Measurements from ENCODE around the gene INSR. TPM values are rescaled to one million over a fixed set of nuclear protein-coding genes. Genes with fewer than 3 reads are reported as not detected.

The INSR gene
- under 1 TPM; 0.65 to 0.89 TPM for total RNA-seq

- Mint-ChIP-seq H3K4me1 (peaks cover 2% of the 10 kb centered on the region), H3K9me3 (no peaks in the 10 kb centered on the region), H3K4me3 (peak within 1 kb of the TSS; percentile 72), H3K27ac (no peak within 1 kb of the TSS), H3K27me3 (peaks cover 60% of the 10 kb centered on the region), H3K36me3 (no peaks in the 10 kb centered on the region)
- ATAC-seq (ENCODE audit: low read depth) = peak; percentile 74
- peak; percentile 58 for DNase-seq
- POLR2A ChIA-PET = interaction anchor here (0.7 kb wide), 1 partner anchor 10 kb away, joined by 3 read pairs; no protein-coding TSS in a partner anchor
These were observed at the start of gene INSR for GRCh38 chr19:7293762-7294557. Gene INSR (minus strand): TSS chr19:7294414. CDS start chr19:7293891, 523 bp downstream.

DNA sequence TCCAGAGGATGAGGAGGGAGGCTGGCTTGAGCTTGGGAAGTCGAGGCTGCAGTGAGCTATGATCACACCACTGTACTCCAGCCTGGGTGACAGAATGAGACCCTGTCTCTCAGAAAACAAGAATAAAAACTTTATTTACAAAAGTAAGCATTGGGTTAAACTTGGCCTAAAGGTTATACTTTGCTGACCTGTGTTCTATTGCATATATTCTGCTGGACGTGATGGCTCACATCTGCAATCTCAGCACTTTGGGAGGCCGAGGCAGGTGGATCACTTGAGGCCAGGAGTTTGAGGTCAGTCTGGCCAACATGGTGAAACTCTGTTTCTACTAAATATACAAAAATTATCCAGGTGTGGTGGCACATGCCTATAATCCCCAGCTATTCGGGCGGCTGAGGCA, 47.9 kb upstream of the INSR start:
- ATAC-seq (ENCODE audit: low read depth) = no peak
- Mint-ChIP-seq H3K4me3 (no peak overlapping the region), H3K27me3 (peaks cover 6% of the 10 kb centered on the region), H3K36me3 (no peaks in the 10 kb centered on the region), H3K9me3 (no peaks in the 10 kb centered on the region), H3K4me1 (peaks cover 38% of the 10 kb centered on the region), H3K27ac (no peak overlapping the region)
- POLR2A ChIA-PET = no interaction called here
- no peak for DNase-seq

DNA sequence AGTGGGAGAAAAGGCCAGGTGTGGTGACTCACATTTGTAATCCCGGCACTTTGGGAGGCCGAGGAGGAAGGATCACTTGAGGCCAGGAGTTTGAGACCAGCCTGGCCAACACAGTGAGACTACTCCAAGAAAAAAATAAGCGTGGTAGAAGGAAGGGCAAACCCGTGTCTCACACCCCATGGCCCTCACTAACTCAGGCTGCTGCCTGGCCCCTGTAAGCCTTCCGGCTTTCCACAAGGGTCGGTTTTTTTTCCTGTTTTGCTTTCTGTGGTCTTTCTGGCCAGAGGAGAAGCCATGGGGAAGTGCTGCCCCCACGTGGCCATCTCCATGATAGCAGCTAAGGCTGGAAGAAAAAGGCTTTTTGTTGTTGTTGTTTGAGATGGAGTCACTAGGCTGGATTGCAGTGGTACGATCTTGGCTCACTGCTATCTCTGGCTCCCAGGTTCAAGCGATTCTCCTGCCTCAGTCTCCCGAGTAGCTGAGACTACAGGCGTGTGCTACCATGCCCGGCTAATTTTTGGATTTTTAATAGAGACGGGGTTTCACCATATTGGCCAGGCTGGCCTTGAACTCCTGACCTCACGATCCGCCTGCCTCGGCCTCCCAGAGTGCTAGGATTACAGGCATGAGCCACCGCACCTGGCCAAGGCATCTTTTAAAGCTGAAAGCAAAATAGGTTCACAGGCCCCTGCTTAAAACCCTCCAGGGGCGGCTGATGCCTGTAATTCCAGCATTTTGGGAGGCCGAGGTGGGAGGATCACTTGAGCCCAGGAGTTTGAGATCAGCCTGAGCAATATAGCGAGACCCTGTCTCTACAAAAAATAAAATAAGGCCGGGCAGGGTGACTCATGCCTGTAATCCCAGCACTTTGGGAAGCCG, 47.0 kb upstream of the INSR start:
- peak overlapping the region; percentile 66 for H3K27ac Mint-ChIP-seq
- no peaks in the 10 kb centered on the region for H3K9me3 Mint-ChIP-seq
- POLR2A ChIA-PET = no interaction called here
- peaks cover 33% of the 10 kb centered on the region for H3K4me1 Mint-ChIP-seq
- peaks cover 6% of the 10 kb centered on the region for H3K27me3 Mint-ChIP-seq
- no peaks in the 10 kb centered on the region for H3K36me3 Mint-ChIP-seq
- ATAC-seq (ENCODE audit: low read depth) (peak; percentile 25), DNase-seq (peak; percentile 88)
- peak overlapping the region; percentile 41 for H3K4me3 Mint-ChIP-seq

DNA sequence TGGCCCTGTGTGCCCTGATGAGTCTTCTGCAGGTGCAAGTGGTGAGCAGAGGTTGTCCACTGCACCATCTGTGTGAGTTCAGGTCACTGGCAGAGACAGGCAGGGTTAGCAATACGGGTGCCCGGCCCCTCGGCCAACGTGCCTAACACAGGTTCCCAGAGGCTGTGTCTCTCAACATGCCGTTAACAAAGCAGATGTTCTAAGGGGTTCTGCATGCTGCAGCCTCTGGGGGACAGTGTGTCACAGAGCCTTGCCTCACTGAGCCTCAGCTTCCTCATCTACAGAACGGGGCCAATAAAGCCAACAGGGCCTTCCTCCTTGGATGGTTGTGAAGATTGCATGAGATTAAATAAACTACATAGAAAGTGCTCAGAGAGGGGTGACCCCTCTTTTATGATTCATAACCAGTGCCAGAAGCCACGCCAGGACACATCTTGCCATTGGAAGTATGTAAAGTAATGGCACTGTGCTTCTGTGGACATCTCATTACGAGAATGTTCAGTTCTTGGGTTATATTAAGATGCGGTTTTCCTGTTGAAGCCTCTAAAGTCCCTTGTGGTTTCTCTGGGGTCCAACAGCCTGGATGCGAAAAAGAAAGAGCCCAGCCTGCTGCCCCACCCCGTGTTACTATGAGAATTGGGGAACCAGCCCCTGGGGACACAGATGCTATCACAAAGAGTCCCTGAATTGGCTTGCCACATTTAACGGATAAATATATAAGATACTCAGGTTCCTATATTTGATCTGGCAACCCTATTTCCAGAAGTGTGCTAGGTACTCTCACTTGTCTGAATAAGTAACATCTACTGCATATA, 43.4 kb upstream of the INSR start:
- peak overlapping the region; percentile 63 for H3K4me3 Mint-ChIP-seq
- peak; percentile 57 for ATAC-seq (ENCODE audit: low read depth)
- POLR2A ChIA-PET = interaction anchor here (0.5 to 2.1 kb wide), 2 partner anchors 11 to 251 kb away, joined by 3 to 10 read pairs; partner anchors contain the start of gene ARHGEF18
- H3K27me3 Mint-ChIP-seq = peaks cover 8% of the 10 kb centered on the region
- H3K9me3 Mint-ChIP-seq = peaks cover 2% of the 10 kb centered on the region
- peaks cover 21% of the 10 kb centered on the region for H3K4me1 Mint-ChIP-seq
- H3K36me3 Mint-ChIP-seq = no peaks in the 10 kb centered on the region
- peak; percentile 40 for DNase-seq
- peak overlapping the region; percentile 40 for H3K27ac Mint-ChIP-seq

- POLR2A ChIA-PET = interaction anchor here (0.5 to 0.6 kb wide), 2 partner anchors 46 to 250 kb away, joined by 3 read pairs; no protein-coding TSS in a partner anchor
- Mint-ChIP-seq H3K27ac (no peak overlapping the region), H3K27me3 (peaks cover 8% of the 10 kb centered on the region), H3K4me3 (no peak overlapping the region), H3K9me3 (peaks cover 2% of the 10 kb centered on the region), H3K4me1 (peaks cover 21% of the 10 kb centered on the region), H3K36me3 (no peaks in the 10 kb centered on the region)
- no peak for ATAC-seq (ENCODE audit: low read depth)
- DNase-seq = no peak
These were observed 42.2 kb upstream of the INSR start for GRCh38 chr19:7336321-7336973.

DNA sequence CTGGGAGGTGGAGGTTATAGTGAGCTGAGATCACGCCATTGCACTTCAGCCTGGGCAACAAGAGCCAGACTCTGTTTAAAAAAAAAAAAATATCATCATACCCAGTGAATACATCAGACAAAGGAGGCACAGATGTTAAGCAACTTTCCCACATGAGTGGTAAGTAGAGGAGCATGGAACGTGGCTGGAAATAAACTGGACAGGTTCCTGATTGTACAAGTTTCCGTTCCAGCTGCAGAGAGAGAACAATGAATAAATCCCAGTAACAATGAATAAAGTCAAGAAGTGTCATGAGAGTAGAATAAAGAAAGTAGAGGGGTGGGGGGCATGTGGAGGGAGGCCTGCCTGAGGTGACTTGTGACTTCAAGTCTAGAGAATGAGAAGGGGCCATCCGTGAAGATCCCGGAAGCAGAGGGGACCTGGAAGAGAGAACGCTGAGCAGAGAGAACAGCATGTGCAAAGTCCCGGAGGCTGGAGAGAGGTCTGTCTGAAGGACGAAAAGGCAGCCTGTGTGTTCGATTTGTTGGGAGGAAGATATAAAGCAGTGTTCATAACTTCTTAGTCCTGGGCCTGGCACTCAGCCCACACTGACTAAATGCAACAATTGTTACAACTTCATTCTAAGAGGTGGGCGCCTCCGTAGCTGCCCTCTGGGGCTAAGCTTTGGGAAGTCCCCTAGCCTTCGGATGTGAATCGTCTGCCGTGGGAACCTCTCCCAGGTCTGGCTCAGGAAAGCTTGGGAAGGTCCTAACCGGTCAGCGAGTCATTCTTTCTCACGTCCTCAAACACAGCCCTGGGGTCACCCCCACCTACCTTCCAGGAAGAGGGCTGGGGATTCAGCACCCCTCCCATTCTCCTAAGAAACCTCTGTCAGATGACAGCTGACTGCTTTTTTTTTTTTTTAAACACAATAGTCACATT, 39.2 kb upstream of the INSR start:
- Mint-ChIP-seq H3K4me3 (no peak overlapping the region), H3K27ac (no peak overlapping the region), H3K27me3 (peaks cover 2% of the 10 kb centered on the region), H3K4me1 (peaks cover 12% of the 10 kb centered on the region), H3K9me3 (peaks cover 2% of the 10 kb centered on the region), H3K36me3 (no peaks in the 10 kb centered on the region)
- no peak for ATAC-seq (ENCODE audit: low read depth)
- DNase-seq = no peak
- POLR2A ChIA-PET = no interaction called here

DNA sequence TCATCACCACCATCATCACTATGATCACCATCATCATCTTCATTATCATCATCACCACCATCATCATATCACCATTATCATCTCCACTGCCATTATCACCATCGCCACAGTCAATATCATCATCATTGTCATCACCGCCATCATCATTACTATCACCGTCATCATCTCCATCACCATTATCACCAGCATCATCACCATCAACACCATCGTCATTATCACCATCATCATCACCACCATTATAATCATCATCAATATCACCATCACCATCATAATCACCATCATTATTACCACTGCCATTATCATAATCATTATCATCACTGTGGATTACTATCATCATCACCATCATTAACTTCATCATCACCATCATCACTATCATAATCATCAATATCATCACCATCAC, 37.2 kb upstream of the INSR start:
- POLR2A ChIA-PET = no interaction called here
- ATAC-seq (ENCODE audit: low read depth) = no peak
- DNase-seq = no peak
- no peak overlapping the region for H3K4me3 Mint-ChIP-seq
- no peak overlapping the region for H3K27ac Mint-ChIP-seq
- H3K36me3 Mint-ChIP-seq = no peaks in the 10 kb centered on the region
- H3K27me3 Mint-ChIP-seq = peaks cover 2% of the 10 kb centered on the region
- H3K9me3 Mint-ChIP-seq = peaks cover 2% of the 10 kb centered on the region
- no peaks in the 10 kb centered on the region for H3K4me1 Mint-ChIP-seq

DNA sequence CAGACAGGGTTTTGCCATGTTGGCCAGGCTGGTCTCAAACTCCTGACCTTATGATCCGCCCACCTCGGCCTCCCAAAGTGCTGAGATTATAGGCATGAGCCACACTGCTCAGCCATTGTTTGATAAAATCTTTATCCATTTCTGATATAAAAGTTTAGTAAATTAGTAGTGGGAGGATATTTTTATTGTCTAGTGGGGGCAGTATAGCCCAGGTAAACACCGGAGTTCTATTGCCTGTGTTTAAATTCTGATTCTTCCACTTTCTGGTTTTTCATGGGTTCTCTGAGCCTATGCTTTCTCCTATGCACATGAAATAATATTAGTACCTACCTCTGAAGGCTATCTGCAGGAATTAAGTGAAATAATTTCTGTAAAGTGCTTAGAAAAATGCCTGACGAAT, 34.4 kb upstream of the INSR start:
- Mint-ChIP-seq H3K27ac (no peak overlapping the region), H3K9me3 (no peaks in the 10 kb centered on the region), H3K4me3 (no peak overlapping the region), H3K36me3 (no peaks in the 10 kb centered on the region), H3K4me1 (no peaks in the 10 kb centered on the region), H3K27me3 (no peaks in the 10 kb centered on the region)
- ATAC-seq (ENCODE audit: low read depth) (no peak), DNase-seq (no peak)
- POLR2A ChIA-PET = no interaction called here

DNA sequence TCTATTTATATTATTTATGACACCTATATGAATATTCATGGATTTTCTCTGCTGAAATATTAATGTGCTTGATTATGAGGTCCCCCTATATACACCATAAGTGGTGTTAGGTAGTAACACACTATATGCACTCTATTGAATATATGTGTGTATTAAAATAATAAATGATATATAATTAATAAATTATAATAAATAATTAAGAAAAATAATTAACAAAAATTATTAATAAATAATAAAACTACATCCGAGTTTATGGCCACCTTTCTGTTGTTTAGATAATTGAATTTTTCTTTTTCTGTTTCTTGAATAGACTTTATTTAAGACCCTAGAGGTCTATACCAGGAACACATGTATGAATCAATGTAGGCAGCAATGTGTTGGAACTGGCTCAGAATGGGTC, 33.6 kb upstream of the INSR start:
- no peaks in the 10 kb centered on the region for H3K9me3 Mint-ChIP-seq
- no peak overlapping the region for H3K27ac Mint-ChIP-seq
- no peaks in the 10 kb centered on the region for H3K4me1 Mint-ChIP-seq
- DNase-seq (no peak), ATAC-seq (ENCODE audit: low read depth) (no peak)
- POLR2A ChIA-PET = no interaction called here
- H3K4me3 Mint-ChIP-seq = no peak overlapping the region
- no peaks in the 10 kb centered on the region for H3K27me3 Mint-ChIP-seq
- no peaks in the 10 kb centered on the region for H3K36me3 Mint-ChIP-seq

DNA sequence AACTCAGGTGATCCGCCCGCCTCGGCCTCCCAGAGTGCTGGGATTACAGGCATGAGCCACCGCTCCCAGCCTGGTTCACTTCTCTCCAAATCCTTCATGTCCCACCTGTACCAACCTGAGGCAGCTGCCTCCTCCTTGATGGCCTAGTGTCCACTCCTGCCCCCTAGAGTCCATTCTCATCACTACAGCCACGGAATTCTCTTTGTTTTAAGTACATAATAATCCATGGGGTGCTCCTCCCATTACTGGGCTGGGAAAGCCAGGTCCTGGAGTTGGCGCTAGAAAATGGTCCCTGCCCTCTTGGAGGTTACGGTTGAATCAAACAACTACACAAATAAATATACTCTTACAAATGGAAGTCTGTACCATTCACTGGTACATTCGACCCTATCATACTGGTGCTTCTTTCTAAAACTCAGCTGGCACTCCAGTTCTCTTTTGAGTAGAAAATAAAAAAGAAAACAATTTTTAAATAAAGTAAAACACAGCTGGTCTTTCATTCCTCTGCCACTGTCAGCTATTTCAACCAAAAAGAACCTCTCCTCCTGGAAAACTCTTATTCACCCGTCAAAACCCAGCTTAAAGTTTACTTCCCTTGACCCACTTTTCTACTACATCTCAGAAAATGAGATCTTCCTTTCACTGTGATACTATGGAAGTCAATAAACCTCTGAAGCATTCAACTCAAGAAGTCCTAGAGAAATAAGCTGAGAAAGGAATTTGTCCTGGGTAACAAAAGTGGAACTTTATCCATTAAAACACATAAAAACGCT, 32.1 kb upstream of the INSR start:
- DNase-seq = no peak
- no peaks in the 10 kb centered on the region for H3K36me3 Mint-ChIP-seq
- ATAC-seq (ENCODE audit: low read depth) = no peak
- H3K9me3 Mint-ChIP-seq = no peaks in the 10 kb centered on the region
- no peak overlapping the region for H3K4me3 Mint-ChIP-seq
- no peaks in the 10 kb centered on the region for H3K4me1 Mint-ChIP-seq
- peaks cover under 1% of the 10 kb centered on the region for H3K27me3 Mint-ChIP-seq
- POLR2A ChIA-PET = no interaction called here
- no peak overlapping the region for H3K27ac Mint-ChIP-seq

DNA sequence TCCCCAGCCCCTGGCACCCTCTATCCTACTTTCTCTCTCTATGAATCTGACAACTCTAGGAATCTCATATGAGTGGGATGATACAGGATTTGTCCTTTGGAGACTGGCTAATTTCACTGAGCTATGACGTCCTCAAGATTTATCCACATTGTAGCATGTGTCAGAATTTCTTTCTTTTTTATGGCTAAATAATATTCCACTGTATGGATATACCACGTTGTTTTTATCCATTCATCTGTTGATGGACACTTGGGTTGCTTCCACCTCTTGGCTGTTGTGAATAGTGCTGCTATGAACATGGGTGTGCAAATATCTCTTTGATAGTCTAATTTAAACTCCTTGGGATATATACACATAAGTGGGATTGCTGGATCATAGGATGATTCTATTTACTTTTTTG, 24.0 kb upstream of the INSR start:
- Mint-ChIP-seq H3K4me1 (no peaks in the 10 kb centered on the region), H3K27ac (no peak overlapping the region), H3K27me3 (peaks cover 4% of the 10 kb centered on the region), H3K36me3 (no peaks in the 10 kb centered on the region), H3K4me3 (no peak overlapping the region), H3K9me3 (peaks cover 4% of the 10 kb centered on the region)
- POLR2A ChIA-PET = no interaction called here
- ATAC-seq (ENCODE audit: low read depth) (no peak), DNase-seq (no peak)
